Liver (tissue), 9 donors: ENCODE results near the gene WNK2. TPM values are rescaled to one million over a fixed set of nuclear protein-coding genes. Genes with fewer than 3 reads are reported as not detected.

Experiments used
- DNase-seq: peaks from one replicate; pipeline ENCODE4 v3.0.0-alpha.2; 2017; ENCODE audit warnings: low spot score
- H3K27ac ChIP-seq, 2 donors: one replicate each; pipeline ENCODE4 v1.7.0; 2013; ENCODE audit warnings: inconsistent platforms in 2 of 2, low read length in 2 of 2, control low read depth in 1 of 2, low read depth in 1 of 2, mild to moderate bottlenecking in 1 of 2
- H3K27me3 ChIP-seq, 4 donors: one replicate each; pipeline versions ENCODE4 v1.6.1 to v1.7.0; 2013; ENCODE audit warnings: low read length in 3 of 4, inconsistent platforms in 1 of 4, mild to moderate bottlenecking in 1 of 4, moderate library complexity in 1 of 4; ENCODE audit not compliant: control insufficient read depth in 4 of 4, insufficient read depth in 4 of 4
- H3K36me3 ChIP-seq, 4 donors: one replicate each; pipeline versions ENCODE4 v1.6.1 to v1.7.0; 2013; ENCODE audit warnings: low read length in 3 of 4, mild to moderate bottlenecking in 3 of 4, low read depth in 1 of 4, moderate library complexity in 1 of 4; ENCODE audit not compliant: control insufficient read depth in 4 of 4, insufficient read depth in 3 of 4
- H3K4me1 ChIP-seq, 4 donors: one replicate each; pipeline versions ENCODE4 v1.6.1 to v1.7.0; 2013; ENCODE audit warnings: low read length in 3 of 4, mild to moderate bottlenecking in 3 of 4, moderate library complexity in 1 of 4; ENCODE audit not compliant: control insufficient read depth in 4 of 4, insufficient read depth in 4 of 4
- H3K4me3 ChIP-seq, 3 donors: one replicate each; pipeline versions ENCODE4 v1.6.1 to v1.7.0; 2013; ENCODE audit warnings: low read length in 3 of 3, control low read depth in 1 of 3, low read depth in 1 of 3, mild to moderate bottlenecking in 1 of 3
- H3K9ac ChIP-seq, 2 donors: one replicate each; pipeline ENCODE4 v1.7.0; 2013; ENCODE audit warnings: low read length in 2 of 2, mild to moderate bottlenecking in 2 of 2, moderate library complexity in 2 of 2, control low read depth in 1 of 2, low read depth in 1 of 2
- H3K9me3 ChIP-seq, 4 donors: one replicate each; pipeline versions ENCODE4 v1.6.1 to v1.7.0; 2013; ENCODE audit warnings: low read length in 3 of 4; ENCODE audit not compliant: control insufficient read depth in 4 of 4
- CTCF ChIP-seq: fragments of 150-350 bp; IDR thresholded peaks from 2 replicates; pipeline ENCODE4 v1.5.1; 2017; ENCODE audit warnings: improper control_type of control experiment, low read depth, low read length; ENCODE audit not compliant: missing input control
- EGR1 ChIP-seq, 2 donors: IDR thresholded peaks; 2 replicates each; pipeline ENCODE4 v1.6.1; 2016 to 2018; ENCODE audit warnings: antibody characterized with exemption in 2 of 2, low read depth in 2 of 2
- FOXA1 ChIP-seq: IDR thresholded peaks from 2 replicates; pipeline ENCODE4 v1.6.1; 2016; ENCODE audit warnings: antibody characterized with exemption
- FOXA2 ChIP-seq: IDR thresholded peaks from 2 replicates; pipeline ENCODE4 v1.6.1; 2016; ENCODE audit warnings: antibody characterized with exemption
- GABPA ChIP-seq, 2 donors: IDR thresholded peaks in 1 of 2; conservative IDR thresholded peaks in 1 of 2; 2 replicates each; pipeline ENCODE4 v1.6.1; 2016; ENCODE audit warnings: antibody characterized with exemption in 2 of 2, mild to moderate bottlenecking in 1 of 2, moderate library complexity in 1 of 2
- HNF4A ChIP-seq, 2 donors: conservative IDR thresholded peaks; 2 replicates each; pipeline ENCODE4 v1.6.1; 2016; ENCODE audit warnings: antibody characterized with exemption in 2 of 2, mild to moderate bottlenecking in 2 of 2
- HNF4G ChIP-seq: IDR thresholded peaks from 2 replicates; pipeline ENCODE4 v1.6.1; 2016; ENCODE audit warnings: antibody characterized with exemption
- JUND ChIP-seq, 2 donors: IDR thresholded peaks; 2 replicates each; pipeline ENCODE4 v1.6.1; 2016; ENCODE audit warnings: antibody characterized with exemption in 2 of 2
- MAX ChIP-seq: IDR thresholded peaks from 2 replicates; pipeline ENCODE4 v1.6.1; 2016; ENCODE audit warnings: antibody characterized with exemption
- NR2F2 ChIP-seq: IDR thresholded peaks from 2 replicates; pipeline ENCODE4 v1.6.1; 2016; ENCODE audit warnings: antibody characterized with exemption
- RAD21 ChIP-seq, 2 donors: IDR thresholded peaks; 2 replicates each; pipeline ENCODE4 v1.6.1; 2016; ENCODE audit warnings: antibody characterized with exemption in 2 of 2, mild to moderate bottlenecking in 2 of 2
- REST ChIP-seq: IDR thresholded peaks from 2 replicates; pipeline ENCODE4 v1.6.1; 2016; ENCODE audit warnings: antibody characterized with exemption, mild to moderate bottlenecking
- SP1 ChIP-seq: IDR thresholded peaks from 2 replicates; pipeline ENCODE4 v1.6.1; 2018; ENCODE audit warnings: antibody characterized with exemption, mild to moderate bottlenecking
- TAF1 ChIP-seq: conservative IDR thresholded peaks from 2 replicates; pipeline ENCODE4 v1.6.1; 2016; ENCODE audit warnings: antibody characterized with exemption, mild to moderate bottlenecking
- YY1 ChIP-seq: IDR thresholded peaks from 2 replicates; pipeline ENCODE4 v1.6.1; 2016; ENCODE audit warnings: antibody characterized with exemption, mild to moderate bottlenecking
- ZBTB33 ChIP-seq: IDR thresholded peaks from 2 replicates; pipeline ENCODE4 v1.6.1; 2016; ENCODE audit warnings: antibody characterized with exemption
- WGBS: extraction: QIAGEN DNeasy Blood & Tissue Kit; methylation state at CpG from one replicate; pipeline ENCODE4 v1.1.7; 2013; 5-methylcytosine and 5-hydroxymethylcytosine counted together
- polyA plus RNA-seq, 2 donors: library from polyadenylated mRNA; stranded (reverse) in 1 of 2; unstranded in 1 of 2; fragments of 200-250 nt in 1 of 2; fragments of >200 nt in 1 of 2; fragmentation: Nextera tagmentation in 1 of 2; extraction: Ambion mirVana in 1 of 2; gene quantifications; one replicate each; pipeline versions ENCODE4 v1.2.1 to v1.2.3, GENCODE V29; 2013 to 2015
- total RNA-seq, 2 donors: library from RNA; depleted of rRNA; stranded (reverse); fragments of >200 nt; gene quantifications; one replicate each; pipeline ENCODE4 v1.2.3, GENCODE V29; 2014
- donor health status: healthy.
- donor health status: healthy.
- donor health status: healthy.
- donor health status: healthy.
- donor health status: healthy.

The WNK2 gene
- total and polyA plus RNA-seq, 4 donors: 0.65 to 4.4 (median 1.7) TPM

- Histone ChIP-seq H3K36me3 (no peaks in the 10 kb centered on the region), H3K9me3 (peaks cover 0 to 2% (median 0%) of the 10 kb centered on the region in 4 donors), H3K9ac (no peak overlapping the region), H3K27me3 (no peaks in the 10 kb centered on the region), H3K27ac (no peak overlapping the region), H3K4me1 (no peaks in the 10 kb centered on the region), H3K4me3 (no peak overlapping the region)
- peak; percentile 31 for DNase-seq
- no peak for TF ChIP-seq ZBTB33
- TF ChIP-seq TAF1: no peak
- no peak for TF ChIP-seq YY1
- no peak for TF ChIP-seq MAX
- no peak for TF ChIP-seq NR2F2
- no peak for TF ChIP-seq FOXA1
- TF ChIP-seq GABPA (IDR thresholded peaks at IDR 0.05 in 1 of 2, conservative IDR thresholded peaks at IDR 0.05 in 1 of 2): no peak
- TF ChIP-seq JUND (IDR thresholded peaks at IDR 0.05): no peak
- no peak for TF ChIP-seq SP1
- TF ChIP-seq HNF4G: no peak
- TF ChIP-seq RAD21 (IDR thresholded peaks at IDR 0.05): no peak
- TF ChIP-seq HNF4A (conservative IDR thresholded peaks at IDR 0.05): no peak
- no peak for TF ChIP-seq CTCF
- TF ChIP-seq FOXA2: no peak
- TF ChIP-seq EGR1 (IDR thresholded peaks at IDR 0.05; ENCODE audit: low read depth in 2 of 2): no peak
- 71% methylated on average over 17 of the region's 17 CpGs for WGBS
Measured at GRCh38 chr9:93268551-93269314, 84.8 kb downstream of the WNK2 start.

GRCh38 chr9:93270976-93271375 is 87.0 kb downstream of the WNK2 start:
- H3K36me3 ChIP-seq: no peaks in the 10 kb centered on the region
- H3K27me3 ChIP-seq: no peaks in the 10 kb centered on the region
- H3K9me3 ChIP-seq: peaks cover 0 to 2% (median 0%) of the 10 kb centered on the region in 4 donors
- H3K9ac ChIP-seq: no peak overlapping the region
- H3K27ac ChIP-seq: no peak overlapping the region
- H3K4me1 ChIP-seq: no peaks in the 10 kb centered on the region
- TF ChIP-seq NR2F2 (no peak), RAD21 (IDR thresholded peaks at IDR 0.05) (no peak), CTCF (no peak), REST (no peak), GABPA (IDR thresholded peaks at IDR 0.05 in 1 of 2, conservative IDR thresholded peaks at IDR 0.05 in 1 of 2) (no peak), FOXA2 (no peak)
- no peak for DNase-seq
- no peak overlapping the region for H3K4me3 ChIP-seq
- 89% methylated on average over 3 of the region's 3 CpGs for WGBS
